A172 (cell line): Measurements from ENCODE around the gene C10orf53. TPM values are rescaled to one million over a fixed set of nuclear protein-coding genes. Genes with fewer than 3 reads are reported as not detected.

Experiments
- DNase-seq: peaks from one replicate; pipeline ENCODE4 v3.0.0-alpha.2; 2015; ENCODE audit warnings: low spot score
- total RNA-seq: library from RNA; depleted of rRNA; stranded (reverse); fragments of >200 nt; shearing (Covaris generic); gene quantifications from 2 replicates; pipeline ENCODE4 v1.2.3, GENCODE V29; 2014; rRNA removed

The C10orf53 gene
- total RNA-seq, 1 experiment from 2014 or later, result not detected

DNA sequence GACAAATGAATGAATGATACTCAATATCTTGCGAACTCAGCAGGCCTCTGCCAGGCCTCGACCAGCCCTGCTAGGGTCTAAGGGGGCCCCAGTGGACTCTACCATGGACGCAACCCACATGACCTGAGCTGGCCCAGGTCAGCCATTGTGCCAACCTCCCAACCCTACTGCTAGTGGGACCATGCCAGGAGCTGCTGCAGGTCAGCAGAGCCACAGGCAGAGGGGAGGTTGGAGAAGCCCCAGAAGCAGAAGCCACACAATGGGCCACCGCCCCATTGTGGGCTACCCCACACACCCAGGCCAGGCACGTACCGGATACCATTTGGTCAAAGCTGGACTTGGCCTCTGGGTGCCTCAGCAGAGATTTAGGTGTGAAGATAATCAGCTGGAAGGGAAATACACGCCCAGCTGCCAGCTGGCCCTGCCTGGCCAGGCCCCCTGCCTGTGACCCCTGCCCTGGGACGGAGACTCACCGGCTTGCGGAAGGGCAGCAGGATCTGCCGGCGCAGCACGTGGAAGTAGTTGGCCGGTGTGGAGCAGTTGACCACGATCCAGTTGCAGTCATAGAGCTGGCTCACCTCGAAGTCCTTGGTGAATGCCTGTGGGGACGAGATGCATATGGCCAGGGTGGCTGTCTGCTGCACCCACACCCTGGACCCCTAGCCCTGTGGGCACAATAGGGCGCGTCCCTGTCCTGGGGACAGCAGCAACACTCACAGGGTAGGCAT, 58.2 kb downstream of the C10orf53 start:
- no peak for DNase-seq

DNA sequence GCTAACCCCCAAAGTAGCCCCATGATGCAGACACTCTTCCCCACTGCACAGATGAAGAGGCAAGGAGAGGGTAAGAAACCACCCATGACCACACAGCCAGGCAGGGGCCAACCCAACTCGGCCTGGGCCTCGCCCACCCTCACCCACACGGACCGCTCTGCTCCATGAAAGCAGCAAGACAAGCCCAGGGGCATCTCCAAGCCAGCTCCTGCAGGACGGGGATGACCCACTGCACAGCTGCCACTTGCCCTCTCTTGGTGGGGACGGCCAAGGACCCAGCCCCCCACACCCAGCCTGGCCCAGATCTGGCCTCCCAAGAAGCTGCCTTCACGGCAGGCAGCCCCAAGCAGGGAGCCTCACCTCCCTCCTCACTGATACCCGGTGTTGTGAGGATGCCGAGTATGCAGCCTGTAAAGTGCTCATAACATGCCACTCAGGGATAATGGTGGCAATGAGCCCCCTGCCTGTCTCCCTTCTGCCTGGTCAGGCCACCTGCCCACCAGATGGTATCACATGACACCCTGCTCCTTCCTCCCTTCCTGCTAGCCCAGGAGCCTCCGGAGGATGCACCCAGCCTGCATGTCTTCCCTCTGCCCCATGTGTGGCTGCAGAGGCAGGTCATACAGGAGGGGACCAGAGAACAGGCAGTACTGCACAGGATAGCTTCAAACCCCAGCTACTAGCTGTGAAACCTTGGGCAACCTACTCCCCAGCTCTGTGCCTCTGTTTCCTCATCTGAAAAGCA, 59.3 kb downstream of the C10orf53 start:
- DNase-seq, result no peak

DNA sequence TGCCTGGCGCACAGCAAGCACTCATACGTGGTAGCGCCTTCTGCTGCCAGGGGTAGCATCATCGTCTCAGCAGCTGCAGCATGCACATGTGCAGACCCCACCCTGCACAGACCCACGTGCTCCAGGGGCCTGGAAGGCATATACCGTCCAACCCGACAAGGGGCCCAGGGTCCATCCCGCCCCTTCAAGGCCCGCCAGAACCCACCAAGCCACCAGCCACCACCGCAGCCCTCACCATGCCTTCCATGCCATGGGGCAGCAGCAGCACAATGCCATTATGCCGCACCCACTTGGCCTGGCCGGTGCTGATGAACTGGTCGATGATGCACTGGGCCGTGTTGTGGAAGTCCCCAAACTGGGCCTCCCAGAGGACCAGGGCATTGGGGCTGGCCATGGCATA, 60.0 kb downstream of the C10orf53 start:
- DNase-seq, result no peak

DNA sequence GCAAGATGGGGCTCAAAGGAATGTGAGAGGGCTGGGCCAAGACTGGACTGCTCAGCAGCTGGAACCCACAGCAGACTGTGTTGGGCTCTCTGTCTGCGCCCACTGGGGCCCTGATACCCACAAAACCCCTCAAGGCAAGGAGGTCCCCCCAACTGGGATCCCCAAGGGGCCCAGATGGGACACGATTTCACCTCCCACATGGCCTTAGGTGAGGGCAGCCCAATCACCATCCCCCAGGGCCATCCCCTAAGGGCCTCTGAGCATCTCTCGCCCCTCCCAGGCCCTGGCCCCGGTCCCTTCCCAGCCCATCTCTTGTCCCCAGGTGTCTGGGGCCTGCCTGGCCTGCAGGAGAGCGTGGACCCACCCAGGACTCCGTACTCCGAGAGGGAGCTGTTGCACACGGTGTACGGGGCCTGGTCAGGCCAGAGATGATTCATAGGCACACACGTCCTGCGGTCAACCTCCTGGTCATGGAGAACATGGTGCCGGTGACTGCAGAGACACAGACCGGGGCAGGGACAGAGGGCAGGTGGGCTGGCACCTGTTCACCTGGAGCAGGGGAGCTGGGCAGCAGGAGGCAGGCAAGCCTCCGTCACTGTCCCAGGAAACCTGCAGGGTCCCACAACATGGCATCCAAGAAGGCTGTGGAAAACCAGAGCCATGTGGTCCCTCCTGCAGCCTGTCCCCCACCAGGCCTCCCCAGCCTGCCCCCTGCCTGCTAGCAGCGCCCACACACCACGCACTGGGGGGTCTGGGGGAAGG, 61.1 kb downstream of the C10orf53 start:
- no peak for DNase-seq

DNA sequence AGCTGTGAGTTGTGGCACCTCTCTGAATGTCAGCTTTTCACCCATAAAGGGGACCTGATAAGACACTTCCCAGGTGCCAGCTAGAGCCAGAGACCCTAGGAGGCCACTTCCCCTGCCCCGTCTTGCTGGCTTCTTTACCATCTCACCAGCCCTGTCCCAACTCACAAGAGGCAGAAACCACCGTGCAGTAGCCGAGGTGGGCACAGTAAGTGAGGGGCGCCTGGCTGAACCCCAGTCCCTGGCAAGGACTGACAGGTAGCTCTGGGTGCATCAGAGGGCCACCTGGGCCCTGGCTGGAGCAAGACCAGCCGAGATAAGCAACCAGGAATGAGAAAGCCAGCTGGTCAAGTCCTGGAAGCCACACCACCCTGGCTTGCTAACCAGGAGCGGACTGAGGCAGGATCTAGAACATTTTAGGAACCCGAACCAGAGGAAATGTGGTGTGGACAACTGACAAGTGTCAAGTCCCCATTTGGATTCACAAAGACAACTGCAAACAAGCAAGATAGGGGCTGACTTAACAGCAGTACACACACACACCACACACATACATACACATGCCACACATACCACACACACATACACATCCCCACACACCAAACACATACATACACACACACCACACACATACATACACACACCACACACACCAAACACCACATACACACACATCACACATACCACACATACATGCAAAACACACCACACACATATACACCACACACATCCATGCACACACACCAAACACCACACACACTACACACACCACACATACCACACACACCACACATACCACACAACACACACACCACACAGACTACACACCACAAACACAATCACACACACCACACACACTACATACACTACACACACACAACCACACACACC, 61.9 kb downstream of the C10orf53 start:
- DNase-seq, result no peak

DNA sequence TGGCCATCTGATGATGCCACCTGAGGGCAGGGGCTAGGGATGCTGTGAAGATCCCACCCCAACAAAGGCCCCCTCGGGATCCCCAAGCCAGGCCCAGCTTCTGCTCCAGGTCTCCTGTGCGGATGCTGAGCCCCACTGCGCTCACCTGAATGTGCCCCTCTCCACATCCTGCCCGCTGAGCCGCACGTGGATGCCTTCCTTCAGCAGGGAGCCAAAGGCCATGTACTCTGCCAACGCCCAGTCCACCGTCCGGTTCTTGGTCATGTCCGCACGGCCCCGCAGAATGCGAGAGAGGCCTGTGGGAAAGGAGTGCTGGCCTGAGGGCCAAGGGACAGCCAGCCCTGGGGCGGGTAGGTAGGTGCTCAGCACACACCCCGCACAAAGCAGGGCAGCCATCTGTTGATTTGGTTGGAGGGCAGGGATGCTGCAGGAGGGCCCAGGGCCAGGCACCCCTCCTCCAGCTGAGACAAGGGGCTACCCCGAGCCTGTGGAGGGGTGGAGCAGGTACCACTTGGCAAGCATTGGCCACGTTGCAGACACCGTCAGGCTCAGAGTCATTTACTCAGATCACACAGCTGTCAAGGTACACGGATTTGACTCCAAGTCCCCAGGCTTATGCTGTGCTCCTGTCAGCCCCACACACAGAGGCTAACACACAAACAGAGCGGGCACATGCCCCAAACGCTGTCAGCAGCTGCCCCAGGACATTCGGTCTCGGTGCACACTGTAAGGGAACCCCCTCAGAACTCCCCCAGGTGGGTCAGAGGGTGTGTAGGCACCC, 63.4 kb downstream of the C10orf53 start:
- no peak for DNase-seq

DNA sequence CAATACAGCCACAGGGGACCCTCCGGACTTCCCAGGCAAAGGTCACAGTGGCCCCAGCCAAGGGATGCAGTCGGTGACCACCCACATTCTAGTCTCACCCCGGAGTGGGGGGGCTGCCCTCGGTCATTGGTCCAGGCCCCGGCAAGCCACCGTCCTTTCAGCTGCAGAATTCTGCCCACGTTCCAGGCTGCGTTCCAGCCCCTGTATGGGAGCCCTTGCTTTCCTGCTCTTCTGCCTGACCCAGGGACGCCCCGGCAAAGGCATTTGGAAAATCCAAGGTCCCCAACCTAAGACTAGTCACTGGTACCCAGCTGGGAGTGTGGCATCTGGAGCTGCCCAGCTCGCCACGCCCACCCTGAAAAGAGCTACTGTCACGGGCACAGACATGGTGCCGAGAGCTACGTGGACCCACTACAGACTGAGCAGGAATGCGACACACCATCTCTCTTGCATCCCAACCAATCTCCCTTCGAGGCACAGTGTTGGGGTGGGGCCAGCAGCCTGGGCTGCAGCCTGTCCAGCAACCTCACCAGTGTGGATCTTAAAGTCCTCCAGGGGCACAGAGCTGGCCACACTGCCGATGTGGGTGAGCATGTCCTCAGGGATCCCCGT, 64.1 kb downstream of the C10orf53 start:
- DNase-seq, result no peak

DNA sequence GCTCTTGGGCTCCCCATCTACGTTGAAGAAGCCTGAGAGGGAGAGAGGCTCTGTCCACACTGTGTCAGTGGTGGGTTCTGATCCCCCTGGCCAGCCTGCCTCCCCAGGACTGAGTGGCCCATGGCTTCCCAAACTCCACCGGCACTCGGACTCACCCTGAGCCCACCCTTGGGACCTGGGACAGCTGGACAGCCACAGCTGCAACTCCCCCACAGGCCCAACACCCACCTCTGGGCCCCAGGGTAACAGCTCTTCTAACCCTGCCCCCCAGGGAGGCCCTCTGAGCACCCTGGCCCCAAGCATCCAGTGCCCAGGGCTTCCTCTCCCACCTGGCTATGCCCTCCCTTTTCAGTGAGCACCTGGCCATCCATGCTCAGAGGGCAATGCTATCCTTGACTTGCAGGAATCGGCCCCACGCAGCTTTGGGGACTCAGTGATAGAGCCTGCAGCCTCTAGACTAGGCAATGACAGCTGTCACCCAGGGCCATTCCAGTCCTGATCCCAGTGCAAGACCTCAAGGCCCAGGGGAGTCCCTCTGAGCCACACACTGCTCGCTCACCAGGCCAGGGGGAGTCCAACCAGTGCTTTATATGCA, 64.7 kb downstream of the C10orf53 start:
- DNase-seq, result no peak

DNA sequence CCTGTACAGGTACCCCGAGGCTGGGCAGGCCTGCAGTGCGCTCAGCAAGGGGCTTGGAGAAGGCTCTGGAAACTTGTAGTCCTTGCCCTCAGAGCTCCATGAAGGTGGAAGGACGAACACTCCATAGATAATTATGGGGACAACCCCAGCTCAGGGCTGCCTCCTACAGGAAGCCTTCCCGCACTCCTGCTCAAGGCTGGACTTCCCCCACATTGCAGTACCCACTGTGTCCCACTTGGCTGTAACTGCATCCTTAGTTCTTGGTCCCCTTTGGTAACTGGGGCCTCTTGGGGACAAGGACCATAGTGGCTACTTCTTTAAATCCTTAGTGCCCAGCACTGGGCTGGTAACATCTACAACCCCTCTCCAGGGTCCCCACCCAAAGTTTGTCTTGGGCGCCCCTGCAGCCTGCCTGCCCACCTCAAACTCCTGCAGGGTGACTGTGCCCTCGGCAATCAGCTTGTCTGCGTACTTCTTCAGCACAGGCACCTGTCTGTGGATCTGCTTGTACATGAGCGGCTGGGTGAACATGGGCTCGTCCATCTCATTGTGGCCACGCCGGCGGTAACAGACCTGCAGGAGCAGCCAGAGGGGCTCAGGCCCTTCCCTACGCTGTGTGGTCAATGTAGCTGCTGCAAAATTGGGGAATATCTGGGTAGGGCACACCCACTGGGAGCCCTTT, 65.6 kb downstream of the C10orf53 start:
- no peak for DNase-seq

DNA sequence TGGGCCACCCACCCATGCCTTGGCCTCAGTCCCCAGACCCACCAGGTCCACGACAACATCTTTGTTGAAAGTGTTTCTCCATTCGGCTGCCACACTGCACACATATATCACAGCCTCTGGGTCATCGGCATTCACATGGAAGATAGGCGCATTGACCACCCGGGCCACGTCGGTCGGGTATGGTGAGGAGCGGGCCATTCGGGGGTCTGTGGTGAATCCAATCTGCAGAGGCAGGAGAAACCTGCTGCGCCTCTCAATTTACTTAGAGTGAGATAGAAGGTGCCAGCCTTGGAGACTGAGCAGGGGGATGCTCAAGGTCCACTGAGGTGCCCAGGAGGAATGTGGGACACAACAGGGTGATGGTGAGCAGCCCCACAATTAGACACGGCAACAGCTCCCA, 66.3 kb downstream of the C10orf53 start:
- no peak for DNase-seq

DNA sequence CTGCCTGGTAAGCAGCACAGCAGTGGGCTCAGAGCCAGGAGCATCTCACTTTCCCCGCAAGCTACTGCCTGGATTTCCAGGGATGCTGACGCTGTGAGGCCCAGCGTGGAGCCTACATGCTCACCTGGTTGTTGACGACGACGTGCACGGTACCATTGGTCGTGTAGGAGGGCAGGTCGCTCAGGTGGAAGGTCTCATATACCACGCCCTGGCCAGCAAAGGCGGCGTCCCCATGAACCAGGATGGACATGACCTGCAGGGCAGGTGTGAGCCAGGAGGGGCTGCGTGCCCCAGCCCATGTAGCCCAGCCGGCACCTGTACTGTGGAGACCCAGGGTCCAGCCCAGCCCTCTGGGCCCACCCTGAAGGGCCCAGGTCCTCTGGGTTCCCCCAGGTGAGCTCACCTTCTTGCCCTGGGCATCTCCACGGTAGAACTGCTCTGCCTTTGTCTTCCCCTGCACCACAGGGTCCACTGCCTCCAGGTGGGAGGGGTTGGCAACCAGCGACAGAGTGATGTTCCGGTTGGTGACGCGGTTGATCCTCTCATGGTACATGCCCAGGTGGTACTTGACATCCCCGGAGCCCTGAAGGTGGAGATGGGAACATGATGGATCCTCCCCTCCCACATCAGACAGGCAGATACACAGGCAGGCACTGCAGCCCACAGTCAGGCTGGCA, 67.3 kb downstream of the C10orf53 start:
- no peak for DNase-seq

Other genes with a start within 250 kb of the C10orf53 start
- gene ERCC6, start 140.5 kb upstream of the C10orf53 start, total RNA-seq, result 4.0 and 5.2 TPM in 2 replicates
- not detected in 2 replicates for gene SLC18A3, start 69.3 kb upstream of the C10orf53 start, total RNA-seq
- gene CHAT, start 65.6 kb upstream of the C10orf53 start, total RNA-seq, result not detected in 2 replicates
- 3.5 and 3.6 TPM in 2 replicates for gene OGDHL, start 82.7 kb downstream of the C10orf53 start, total RNA-seq